Islet of Langerhans (tissue), 1 donor: Measurements from ENCODE around the gene CAPN9.

Experiments used
- FAIRE-seq: peaks from one replicate; lab custom pipeline; 2011; peaks lifted over from hg19 to GRCh38; lab: Jason Lieb, UNC

Gene CAPN9

GRCh38 chr1:230851291-230851691, 104.1 kb downstream of the CAPN9 start:
- FAIRE-seq, result no peak
